HEK293 (cell line): Measurements from ENCODE around the gene PLBD2.

Experiments
- FEZF1 ChIP-seq: fragments of 450-650 bp; formaldehyde crosslinking; IDR thresholded peaks from 2 replicates; pipeline ENCODE4 v1.5.1; 2016; ENCODE audit warnings: missing biosample characterization, missing genetic modification characterization
- KLF10 ChIP-seq: fragments of 450-650 bp; IDR thresholded peaks from 2 replicates; pipeline ENCODE4 v1.5.1; 2018; ENCODE audit warnings: missing biosample characterization, mild to moderate bottlenecking, missing genetic modification characterization
- RBAK ChIP-seq: fragments of 450-650 bp; formaldehyde crosslinking; IDR thresholded peaks from 2 replicates; pipeline ENCODE4 v1.5.1; 2016; ENCODE audit warnings: missing biosample characterization, missing genetic modification characterization
- SCRT1 ChIP-seq: fragments of 450-650 bp; formaldehyde crosslinking; IDR thresholded peaks from 2 replicates; pipeline ENCODE4 v1.5.1; 2016; ENCODE audit warnings: missing biosample characterization, missing genetic modification characterization, borderline replicate concordance
- ZFP37 ChIP-seq: fragments of 450-650 bp; formaldehyde crosslinking; IDR thresholded peaks from 2 replicates; pipeline ENCODE4 v1.5.1; 2016; ENCODE audit warnings: missing biosample characterization, missing genetic modification characterization
- ZFP41 ChIP-seq: fragments of 450-650 bp; formaldehyde crosslinking; IDR thresholded peaks from 2 replicates; pipeline ENCODE4 v1.5.1; 2016; ENCODE audit warnings: missing biosample characterization, missing genetic modification characterization, borderline replicate concordance
- ZFP69B ChIP-seq: fragments of 450-650 bp; formaldehyde crosslinking; IDR thresholded peaks from 2 replicates; pipeline ENCODE4 v1.5.1; 2016; ENCODE audit warnings: missing biosample characterization, missing genetic modification characterization
- ZNF10 ChIP-seq: fragments of 450-650 bp; formaldehyde crosslinking; IDR thresholded peaks from 2 replicates; pipeline ENCODE4 v1.5.1; 2017; ENCODE audit warnings: missing biosample characterization, missing genetic modification characterization
- ZNF140 ChIP-seq: fragments of 450-650 bp; formaldehyde crosslinking; IDR thresholded peaks from 2 replicates; pipeline ENCODE4 v1.5.1; 2016; ENCODE audit warnings: missing biosample characterization, missing genetic modification characterization
- ZNF157 ChIP-seq: fragments of 450-650 bp; formaldehyde crosslinking; IDR thresholded peaks from 2 replicates; pipeline ENCODE4 v1.5.1; 2016; ENCODE audit warnings: missing biosample characterization, missing genetic modification characterization
- ZNF184 ChIP-seq: fragments of 450-650 bp; IDR thresholded peaks from 2 replicates; pipeline ENCODE4 v1.5.1; 2018; ENCODE audit warnings: missing biosample characterization, mild to moderate bottlenecking, missing genetic modification characterization
- ZNF19 ChIP-seq: fragments of 450-650 bp; formaldehyde crosslinking; IDR thresholded peaks from 2 replicates; pipeline ENCODE4; 2016; ENCODE audit warnings: missing biosample characterization, missing genetic modification characterization, low read depth
- ZNF239 ChIP-seq: fragments of 450-650 bp; formaldehyde crosslinking; IDR thresholded peaks from 2 replicates; pipeline ENCODE4 v1.5.1; 2016; ENCODE audit warnings: missing biosample characterization, missing genetic modification characterization
- ZNF266 ChIP-seq: fragments of 450-650 bp; formaldehyde crosslinking; IDR thresholded peaks from 2 replicates; pipeline ENCODE4 v1.5.1; 2016; ENCODE audit warnings: missing biosample characterization, missing genetic modification characterization, low read depth
- ZNF292 ChIP-seq: fragments of 450-650 bp; formaldehyde crosslinking; IDR thresholded peaks from 2 replicates; pipeline ENCODE4 v1.5.1; 2016; ENCODE audit warnings: low read depth, missing biosample characterization, missing genetic modification characterization, borderline replicate concordance
- ZNF324 ChIP-seq: fragments of 450-650 bp; formaldehyde crosslinking; IDR thresholded peaks from 2 replicates; pipeline ENCODE4 v1.5.1; 2016; ENCODE audit warnings: missing biosample characterization, missing genetic modification characterization
- ZNF416 ChIP-seq: fragments of 450-650 bp; formaldehyde crosslinking; IDR thresholded peaks from 2 replicates; pipeline ENCODE4 v1.5.1; 2016; ENCODE audit warnings: missing biosample characterization, missing genetic modification characterization
- ZNF423 ChIP-seq: fragments of 450-650 bp; formaldehyde crosslinking; IDR thresholded peaks from 2 replicates; pipeline ENCODE4 v1.5.1; 2016; ENCODE audit warnings: missing biosample characterization, missing genetic modification characterization
- ZNF548 ChIP-seq: fragments of 450-650 bp; formaldehyde crosslinking; IDR thresholded peaks from 2 replicates; pipeline ENCODE4 v1.5.1; 2016; ENCODE audit warnings: missing biosample characterization, missing genetic modification characterization
- ZNF560 ChIP-seq: fragments of 450-650 bp; formaldehyde crosslinking; IDR thresholded peaks from 2 replicates; pipeline ENCODE4 v1.5.1; 2017; ENCODE audit warnings: missing biosample characterization, missing genetic modification characterization, borderline replicate concordance
- ZNF623 ChIP-seq: fragments of 450-650 bp; formaldehyde crosslinking; IDR thresholded peaks from 2 replicates; pipeline ENCODE4 v1.5.1; 2016; ENCODE audit warnings: missing biosample characterization, missing genetic modification characterization
- ZNF701 ChIP-seq: fragments of 450-650 bp; formaldehyde crosslinking; IDR thresholded peaks from 2 replicates; pipeline ENCODE4 v1.5.1; 2016; ENCODE audit warnings: missing biosample characterization, missing genetic modification characterization
- ZSCAN16 ChIP-seq: fragments of 450-650 bp; formaldehyde crosslinking; IDR thresholded peaks from 2 replicates; pipeline ENCODE4 v1.5.1; 2016; ENCODE audit warnings: missing biosample characterization, missing genetic modification characterization
- TF ChIP-seq, protein P1 (sequence below): fragments of 450-650 bp; formaldehyde crosslinking; IDR thresholded peaks from 2 replicates; pipeline ENCODE4; 2016; ENCODE audit warnings: missing biosample characterization, missing genetic modification characterization
- TF ChIP-seq, protein P2 (sequence below): fragments of 450-650 bp; formaldehyde crosslinking; optimal IDR thresholded peaks from 2 replicates; pipeline ENCODE3; 2016; ENCODE audit warnings: missing biosample characterization, mild to moderate bottlenecking, missing genetic modification characterization
- TF ChIP-seq, protein P3 (sequence below): fragments of 450-650 bp; formaldehyde crosslinking; IDR thresholded peaks from 2 replicates; pipeline ENCODE4 v1.5.1; 2016; ENCODE audit warnings: missing biosample characterization, missing genetic modification characterization, borderline replicate concordance
- TF ChIP-seq, protein P4 (sequence below): fragments of 450-650 bp; formaldehyde crosslinking; IDR thresholded peaks from 2 replicates; pipeline ENCODE4 v1.5.1; 2016; ENCODE audit warnings: missing biosample characterization, missing genetic modification characterization
- TF ChIP-seq, protein P5 (sequence below): fragments of 450-650 bp; formaldehyde crosslinking; IDR thresholded peaks from 2 replicates; pipeline ENCODE4 v1.5.1; 2016; ENCODE audit warnings: missing biosample characterization, missing genetic modification characterization

PLBD2 gene

DNA sequence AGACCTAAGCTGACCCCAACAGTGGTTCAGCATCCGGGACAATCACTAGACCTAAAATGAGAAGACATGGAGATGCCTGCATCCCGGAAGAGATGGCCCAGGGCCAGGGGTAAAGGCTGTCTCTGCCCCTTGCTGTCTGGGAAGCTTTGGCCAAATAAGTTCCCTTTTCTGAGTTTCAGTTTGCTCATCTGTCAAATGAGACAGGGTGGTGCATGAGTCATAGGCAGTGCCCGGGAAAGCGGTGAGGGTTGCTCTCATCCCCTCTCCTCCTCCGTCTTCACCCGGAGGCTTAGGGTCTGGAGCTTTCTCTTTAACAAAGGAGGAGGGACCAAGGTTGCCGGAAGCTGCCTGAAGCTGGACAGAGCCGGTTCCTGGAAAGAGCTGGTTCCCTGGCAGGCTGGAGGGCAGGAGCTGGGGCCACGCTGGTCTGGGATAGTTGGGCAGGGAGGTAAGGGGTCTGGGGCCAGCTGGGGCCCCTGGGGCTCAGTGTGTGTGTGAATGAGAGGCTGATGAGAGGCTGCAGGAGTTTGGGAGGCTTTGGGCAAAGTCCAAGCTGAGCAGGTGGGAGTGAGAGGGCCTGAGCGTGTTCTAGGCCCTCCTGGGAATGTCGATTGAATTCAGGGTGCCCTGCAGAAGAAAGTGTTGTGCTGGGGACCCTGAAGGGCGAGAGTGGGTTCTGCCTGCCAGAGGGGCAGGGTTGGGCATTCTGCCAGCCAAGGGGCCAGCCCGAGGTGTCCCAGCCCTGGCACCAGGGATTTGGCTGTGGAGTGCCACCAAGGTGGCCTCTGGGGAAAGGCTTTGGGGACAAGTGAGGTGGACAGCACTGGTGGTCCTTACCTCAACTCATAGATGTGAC is 63.9 kb downstream of the PLBD2 start, which contains the start of gene SDSL (continued):
- TF ChIP-seq ZNF548 (tag by site-specific recombination): no peak
- TF ChIP-seq, protein P1, sequence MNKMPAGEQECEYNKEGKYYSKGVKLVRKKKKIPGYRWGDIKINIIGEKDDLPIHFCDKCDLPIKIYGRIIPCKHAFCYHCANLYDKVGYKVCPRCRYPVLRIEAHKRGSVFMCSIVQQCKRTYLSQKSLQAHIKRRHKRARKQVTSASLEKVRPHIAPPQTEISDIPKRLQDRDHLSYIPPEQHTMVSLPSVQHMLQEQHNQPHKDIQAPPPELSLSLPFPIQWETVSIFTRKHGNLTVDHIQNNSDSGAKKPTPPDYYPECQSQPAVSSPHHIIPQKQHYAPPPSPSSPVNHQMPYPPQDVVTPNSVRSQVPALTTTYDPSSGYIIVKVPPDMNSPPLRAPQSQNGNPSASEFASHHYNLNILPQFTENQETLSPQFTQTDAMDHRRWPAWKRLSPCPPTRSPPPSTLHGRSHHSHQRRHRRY: no peak
- no peak for TF ChIP-seq ZNF416 (tag by site-specific recombination)
- no peak for TF ChIP-seq ZNF324 (tag by site-specific recombination)
- no peak for TF ChIP-seq ZNF701 (tag by site-specific recombination)
- TF ChIP-seq, protein P2, sequence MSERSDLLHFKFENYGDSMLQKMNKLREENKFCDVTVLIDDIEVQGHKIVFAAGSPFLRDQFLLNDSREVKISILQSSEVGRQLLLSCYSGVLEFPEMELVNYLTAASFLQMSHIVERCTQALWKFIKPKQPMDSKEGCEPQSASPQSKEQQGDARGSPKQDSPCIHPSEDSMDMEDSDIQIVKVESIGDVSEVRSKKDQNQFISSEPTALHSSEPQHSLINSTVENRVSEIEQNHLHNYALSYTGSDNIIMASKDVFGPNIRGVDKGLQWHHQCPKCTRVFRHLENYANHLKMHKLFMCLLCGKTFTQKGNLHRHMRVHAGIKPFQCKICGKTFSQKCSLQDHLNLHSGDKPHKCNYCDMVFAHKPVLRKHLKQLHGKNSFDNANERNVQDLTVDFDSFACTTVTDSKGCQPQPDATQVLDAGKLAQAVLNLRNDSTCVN (tag by site-specific recombination): no peak
- no peak for TF ChIP-seq ZNF423 (tag by site-specific recombination)
- no peak for TF ChIP-seq FEZF1
- TF ChIP-seq, protein P3, sequence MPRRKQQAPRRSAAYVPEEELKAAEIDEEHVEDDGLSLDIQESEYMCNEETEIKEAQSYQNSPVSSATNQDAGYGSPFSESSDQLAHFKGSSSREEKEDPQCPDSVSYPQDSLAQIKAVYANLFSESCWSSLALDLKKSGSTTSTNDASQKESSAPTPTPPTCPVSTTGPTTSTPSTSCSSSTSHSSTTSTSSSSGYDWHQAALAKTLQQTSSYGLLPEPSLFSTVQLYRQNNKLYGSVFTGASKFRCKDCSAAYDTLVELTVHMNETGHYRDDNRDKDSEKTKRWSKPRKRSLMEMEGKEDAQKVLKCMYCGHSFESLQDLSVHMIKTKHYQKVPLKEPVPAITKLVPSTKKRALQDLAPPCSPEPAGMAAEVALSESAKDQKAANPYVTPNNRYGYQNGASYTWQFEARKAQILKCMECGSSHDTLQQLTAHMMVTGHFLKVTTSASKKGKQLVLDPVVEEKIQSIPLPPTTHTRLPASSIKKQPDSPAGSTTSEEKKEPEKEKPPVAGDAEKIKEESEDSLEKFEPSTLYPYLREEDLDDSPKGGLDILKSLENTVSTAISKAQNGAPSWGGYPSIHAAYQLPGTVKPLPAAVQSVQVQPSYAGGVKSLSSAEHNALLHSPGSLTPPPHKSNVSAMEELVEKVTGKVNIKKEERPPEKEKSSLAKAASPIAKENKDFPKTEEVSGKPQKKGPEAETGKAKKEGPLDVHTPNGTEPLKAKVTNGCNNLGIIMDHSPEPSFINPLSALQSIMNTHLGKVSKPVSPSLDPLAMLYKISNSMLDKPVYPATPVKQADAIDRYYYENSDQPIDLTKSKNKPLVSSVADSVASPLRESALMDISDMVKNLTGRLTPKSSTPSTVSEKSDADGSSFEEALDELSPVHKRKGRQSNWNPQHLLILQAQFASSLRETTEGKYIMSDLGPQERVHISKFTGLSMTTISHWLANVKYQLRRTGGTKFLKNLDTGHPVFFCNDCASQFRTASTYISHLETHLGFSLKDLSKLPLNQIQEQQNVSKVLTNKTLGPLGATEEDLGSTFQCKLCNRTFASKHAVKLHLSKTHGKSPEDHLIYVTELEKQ (tag by site-specific recombination): no peak
- TF ChIP-seq ZNF266 (tag by site-specific recombination): no peak
- no peak for TF ChIP-seq SCRT1 (tag by site-specific recombination)
- TF ChIP-seq ZNF292 (tag by site-specific recombination): no peak
- TF ChIP-seq ZFP37 (tag by site-specific recombination): no peak
- TF ChIP-seq KLF10 (tag by site-specific recombination): no peak
- peak; percentile 18; the same call in 1 of the 2 replicates for TF ChIP-seq ZFP69B (tag by site-specific recombination)
- TF ChIP-seq, protein P4, sequence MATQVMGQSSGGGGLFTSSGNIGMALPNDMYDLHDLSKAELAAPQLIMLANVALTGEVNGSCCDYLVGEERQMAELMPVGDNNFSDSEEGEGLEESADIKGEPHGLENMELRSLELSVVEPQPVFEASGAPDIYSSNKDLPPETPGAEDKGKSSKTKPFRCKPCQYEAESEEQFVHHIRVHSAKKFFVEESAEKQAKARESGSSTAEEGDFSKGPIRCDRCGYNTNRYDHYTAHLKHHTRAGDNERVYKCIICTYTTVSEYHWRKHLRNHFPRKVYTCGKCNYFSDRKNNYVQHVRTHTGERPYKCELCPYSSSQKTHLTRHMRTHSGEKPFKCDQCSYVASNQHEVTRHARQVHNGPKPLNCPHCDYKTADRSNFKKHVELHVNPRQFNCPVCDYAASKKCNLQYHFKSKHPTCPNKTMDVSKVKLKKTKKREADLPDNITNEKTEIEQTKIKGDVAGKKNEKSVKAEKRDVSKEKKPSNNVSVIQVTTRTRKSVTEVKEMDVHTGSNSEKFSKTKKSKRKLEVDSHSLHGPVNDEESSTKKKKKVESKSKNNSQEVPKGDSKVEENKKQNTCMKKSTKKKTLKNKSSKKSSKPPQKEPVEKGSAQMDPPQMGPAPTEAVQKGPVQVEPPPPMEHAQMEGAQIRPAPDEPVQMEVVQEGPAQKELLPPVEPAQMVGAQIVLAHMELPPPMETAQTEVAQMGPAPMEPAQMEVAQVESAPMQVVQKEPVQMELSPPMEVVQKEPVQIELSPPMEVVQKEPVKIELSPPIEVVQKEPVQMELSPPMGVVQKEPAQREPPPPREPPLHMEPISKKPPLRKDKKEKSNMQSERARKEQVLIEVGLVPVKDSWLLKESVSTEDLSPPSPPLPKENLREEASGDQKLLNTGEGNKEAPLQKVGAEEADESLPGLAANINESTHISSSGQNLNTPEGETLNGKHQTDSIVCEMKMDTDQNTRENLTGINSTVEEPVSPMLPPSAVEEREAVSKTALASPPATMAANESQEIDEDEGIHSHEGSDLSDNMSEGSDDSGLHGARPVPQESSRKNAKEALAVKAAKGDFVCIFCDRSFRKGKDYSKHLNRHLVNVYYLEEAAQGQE (tag by site-specific recombination): peak; percentile 87
- TF ChIP-seq ZNF10 (tag by site-specific recombination): peak; percentile 76
- TF ChIP-seq, protein P5, sequence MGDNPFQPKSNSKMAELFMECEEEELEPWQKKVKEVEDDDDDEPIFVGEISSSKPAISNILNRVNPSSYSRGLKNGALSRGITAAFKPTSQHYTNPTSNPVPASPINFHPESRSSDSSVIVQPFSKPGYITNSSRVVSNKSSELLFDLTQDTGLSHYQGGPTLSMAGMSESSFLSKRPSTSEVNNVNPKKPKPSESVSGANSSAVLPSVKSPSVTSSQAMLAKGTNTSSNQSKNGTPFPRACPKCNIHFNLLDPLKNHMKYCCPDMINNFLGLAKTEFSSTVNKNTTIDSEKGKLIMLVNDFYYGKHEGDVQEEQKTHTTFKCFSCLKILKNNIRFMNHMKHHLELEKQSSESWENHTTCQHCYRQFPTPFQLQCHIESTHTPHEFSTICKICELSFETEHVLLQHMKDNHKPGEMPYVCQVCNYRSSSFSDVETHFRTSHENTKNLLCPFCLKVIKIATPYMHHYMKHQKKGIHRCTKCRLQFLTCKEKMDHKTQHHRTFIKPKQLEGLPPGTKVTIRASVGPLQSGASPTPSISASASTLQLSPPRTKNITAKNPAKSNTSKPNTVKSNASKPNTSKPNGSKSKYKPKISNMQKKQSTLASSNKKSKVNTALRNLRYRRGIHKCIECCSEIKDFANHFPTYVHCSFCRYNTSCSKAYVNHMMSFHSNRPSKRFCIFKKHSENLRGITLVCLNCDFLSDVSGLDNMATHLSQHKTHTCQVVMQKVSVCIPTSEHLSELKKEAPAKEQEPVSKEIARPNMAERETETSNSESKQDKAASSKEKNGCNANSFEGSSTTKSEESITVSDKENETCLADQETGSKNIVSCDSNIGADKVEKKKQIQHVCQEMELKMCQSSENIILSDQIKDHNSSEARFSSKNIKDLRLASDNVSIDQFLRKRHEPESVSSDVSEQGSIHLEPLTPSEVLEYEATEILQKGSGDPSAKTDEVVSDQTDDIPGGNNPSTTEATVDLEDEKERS: no peak
- TF ChIP-seq ZNF157 (tag by site-specific recombination): no peak
- TF ChIP-seq ZNF140: no peak
- TF ChIP-seq ZNF623 (tag by site-specific recombination): no peak
- TF ChIP-seq ZFP41 (tag by site-specific recombination): no peak
- no peak for TF ChIP-seq ZSCAN16 (tag by site-specific recombination)
- TF ChIP-seq RBAK: no peak
- no peak for TF ChIP-seq ZNF560 (tag by site-specific recombination)
- TF ChIP-seq ZNF19 (tag by site-specific recombination): no peak
- TF ChIP-seq ZNF239 (tag by site-specific recombination): no peak
- peak; percentile 27; the same call in 1 of the 2 replicates for TF ChIP-seq ZNF184
